KMS-11 (cell line): Measurements from ENCODE around the gene ZNF423.

Source experiments
- H2AFZ ChIP-seq: fragments of 200-600 bp; sonication (generic); 2 replicates; pipeline ENCODE4 v1.6.1; 2016; ENCODE audit warnings: antibody characterized with exemption, mixed run types, low read depth
- H3K27ac ChIP-seq: fragments of 200-600 bp; sonication (generic); 2 replicates; pipeline ENCODE4 v1.6.1; 2016; ENCODE audit warnings: mild to moderate bottlenecking, mixed run types
- H3K27me3 ChIP-seq: fragments of 200-600 bp; sonication (generic); 2 replicates; pipeline ENCODE4 v1.6.1; 2017; ENCODE audit warnings: mild to moderate bottlenecking, low read depth, mixed run types, moderate library complexity; ENCODE audit not compliant: insufficient read depth
- H3K36me3 ChIP-seq: fragments of 200-600 bp; sonication (generic); 2 replicates; pipeline ENCODE4 v1.6.1; 2017; ENCODE audit warnings: mild to moderate bottlenecking, mixed run types; ENCODE audit not compliant: insufficient read depth
- H3K4me1 ChIP-seq: fragments of 200-600 bp; sonication (generic); 2 replicates; pipeline ENCODE4 v1.6.1; 2016; ENCODE audit warnings: mild to moderate bottlenecking, low read depth, mixed run types; ENCODE audit not compliant: poor library complexity, severe bottlenecking
- H3K4me2 ChIP-seq: fragments of 200-600 bp; sonication (generic); 2 replicates; pipeline ENCODE4 v1.7.0; 2016; ENCODE audit warnings: mild to moderate bottlenecking, mixed run types
- H3K4me3 ChIP-seq: fragments of 200-600 bp; sonication (generic); IDR thresholded peaks from 2 replicates; pipeline ENCODE4 v1.6.1; 2017; ENCODE audit warnings: low read depth, low read length, mixed read lengths; ENCODE audit not compliant: insufficient read depth
- H3K79me2 ChIP-seq: fragments of 200-600 bp; sonication (generic); 2 replicates; pipeline ENCODE4 v1.6.1; 2016; ENCODE audit warnings: low read depth, mixed run types; ENCODE audit not compliant: insufficient read depth
- H3K9ac ChIP-seq: fragments of 200-600 bp; sonication (generic); 2 replicates; pipeline ENCODE4 v1.6.1; 2016; ENCODE audit warnings: mild to moderate bottlenecking, mixed run types
- H4K20me1 ChIP-seq: fragments of 200-600 bp; sonication (generic); 2 replicates; pipeline ENCODE4 v1.6.1; 2016; ENCODE audit warnings: mild to moderate bottlenecking, mixed run types; ENCODE audit not compliant: insufficient read depth
- CTCF ChIP-seq: fragments of 200-600 bp; sonication (generic); conservative IDR thresholded peaks from 2 replicates; pipeline ENCODE4 v1.6.1; 2017; ENCODE audit warnings: low read depth, mild to moderate bottlenecking, antibody characterized with exemption, low read length, moderate library complexity, mixed read lengths

Gene ZNF423

DNA sequence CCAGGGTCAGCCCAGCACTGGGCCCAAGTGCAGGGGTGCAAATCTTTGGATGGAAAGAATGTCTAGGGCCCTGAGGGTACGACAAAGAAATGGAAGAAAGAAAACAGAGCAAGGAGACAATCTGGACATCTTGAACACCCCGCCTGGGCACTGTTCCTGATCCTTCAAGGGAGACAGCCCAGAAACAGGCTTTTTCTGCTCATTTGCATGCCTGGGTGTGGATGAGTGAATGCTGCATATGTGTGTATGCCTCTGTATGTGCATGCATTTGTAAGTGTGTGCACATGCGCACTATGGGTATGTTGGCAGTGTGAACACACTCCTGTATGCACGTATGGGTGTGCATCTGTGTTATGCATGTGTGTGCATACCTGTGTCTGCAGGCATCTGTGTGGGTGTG, 79.2 kb downstream of the ZNF423 start:
- no peaks in the 10 kb centered on the region for H3K36me3 ChIP-seq
- H3K9ac ChIP-seq, result no peak overlapping the region
- H3K4me1 ChIP-seq, result no peaks in the 10 kb centered on the region
- H3K4me2 ChIP-seq, result no peak overlapping the region
- no peak overlapping the region for H2AFZ ChIP-seq
- no peak overlapping the region for H3K4me3 ChIP-seq
- no peak overlapping the region for H3K27ac ChIP-seq
- H4K20me1 ChIP-seq, result no peaks in the 10 kb centered on the region
- H3K27me3 ChIP-seq, result 0 out of 2 replicates have a peak, but pooled peaks cover 3% of the 10 kb centered on the region
- no peak for TF ChIP-seq CTCF
- no peaks in the 10 kb centered on the region for H3K79me2 ChIP-seq

GRCh38 chr16:49776085-49776595, 79.8 kb downstream of the ZNF423 start:
- Histone ChIP-seq H3K36me3 (no peaks in the 10 kb centered on the region), H3K9ac (no peak overlapping the region), H3K27ac (no peak overlapping the region), H3K27me3 (0 out of 2 replicates have a peak, but pooled peaks cover 3% of the 10 kb centered on the region), H3K4me1 (no peaks in the 10 kb centered on the region), H3K79me2 (no peaks in the 10 kb centered on the region), H3K4me3 (no peak overlapping the region), H3K4me2 (no peak overlapping the region), H4K20me1 (no peaks in the 10 kb centered on the region), H2AFZ (no peak overlapping the region)
- TF ChIP-seq CTCF, result no peak

GRCh38 chr16:49775581-49775980, 80.3 kb downstream of the ZNF423 start:
- Histone ChIP-seq H4K20me1 (no peaks in the 10 kb centered on the region), H3K36me3 (no peaks in the 10 kb centered on the region), H3K4me2 (no peak overlapping the region), H3K79me2 (no peaks in the 10 kb centered on the region), H3K4me3 (no peak overlapping the region), H3K27ac (no peak overlapping the region), H3K4me1 (no peaks in the 10 kb centered on the region), H3K9ac (no peak overlapping the region), H3K27me3 (0 out of 2 replicates have a peak, but pooled peaks cover 3% of the 10 kb centered on the region), H2AFZ (no peak overlapping the region)
- TF ChIP-seq CTCF, result no peak

DNA sequence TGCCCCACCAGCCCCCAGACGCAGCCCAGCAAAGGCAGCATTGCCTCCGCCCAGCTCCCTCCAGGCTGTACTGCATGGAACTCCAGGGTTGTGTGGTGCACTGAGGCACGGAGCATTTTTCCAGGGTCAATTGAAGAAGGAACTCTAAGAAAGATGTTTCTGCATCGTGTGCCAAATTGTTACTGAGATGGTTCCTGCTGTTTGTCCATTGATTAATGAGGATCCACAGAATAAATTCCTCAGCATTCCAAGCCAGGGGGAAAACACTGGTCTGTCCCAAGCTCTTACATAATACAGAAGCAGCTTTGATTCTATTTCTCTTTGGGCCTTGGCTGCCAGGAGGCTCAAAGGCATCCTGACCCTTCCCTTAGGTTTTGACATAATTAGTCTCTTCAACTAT, 80.9 kb downstream of the ZNF423 start:
- Histone ChIP-seq H2AFZ (no peak overlapping the region), H3K27me3 (0 out of 2 replicates have a peak, but pooled peaks cover 3% of the 10 kb centered on the region), H3K79me2 (no peaks in the 10 kb centered on the region), H3K4me1 (no peaks in the 10 kb centered on the region), H3K4me2 (no peak overlapping the region), H3K27ac (no peak overlapping the region), H3K4me3 (no peak overlapping the region), H3K9ac (no peak overlapping the region), H4K20me1 (no peaks in the 10 kb centered on the region), H3K36me3 (no peaks in the 10 kb centered on the region)
- TF ChIP-seq CTCF, result no peak
